ENCODE measurements around the gene CUTC. TPM values are rescaled to one million over a fixed set of nuclear protein-coding genes. Genes with fewer than 3 reads are reported as not detected.

Gene CUTC
- total RNA-seq, 1 experiment from 2014 or later = 21.6 TPM

DNA sequence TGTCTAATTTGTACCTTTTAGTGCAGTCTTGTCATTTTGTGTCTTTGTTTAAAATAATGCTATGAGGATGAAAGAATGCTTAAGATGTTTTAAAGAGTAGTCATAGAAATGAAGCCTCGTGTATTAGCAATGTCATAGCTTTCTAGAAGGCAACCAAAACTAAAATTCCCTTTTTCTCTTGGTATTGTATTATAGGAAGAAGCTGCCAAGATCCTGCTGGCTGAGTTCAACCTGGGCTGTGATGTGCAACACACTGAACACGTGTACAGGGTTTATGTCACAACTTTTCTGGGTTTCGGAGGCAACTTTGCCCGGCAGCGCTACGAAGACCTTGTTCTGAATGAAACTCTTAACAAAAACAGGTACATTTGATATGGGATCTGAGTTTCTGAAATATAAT, 36.3 kb upstream of the CUTC start:
- TF ChIP-seq, protein P1, sequence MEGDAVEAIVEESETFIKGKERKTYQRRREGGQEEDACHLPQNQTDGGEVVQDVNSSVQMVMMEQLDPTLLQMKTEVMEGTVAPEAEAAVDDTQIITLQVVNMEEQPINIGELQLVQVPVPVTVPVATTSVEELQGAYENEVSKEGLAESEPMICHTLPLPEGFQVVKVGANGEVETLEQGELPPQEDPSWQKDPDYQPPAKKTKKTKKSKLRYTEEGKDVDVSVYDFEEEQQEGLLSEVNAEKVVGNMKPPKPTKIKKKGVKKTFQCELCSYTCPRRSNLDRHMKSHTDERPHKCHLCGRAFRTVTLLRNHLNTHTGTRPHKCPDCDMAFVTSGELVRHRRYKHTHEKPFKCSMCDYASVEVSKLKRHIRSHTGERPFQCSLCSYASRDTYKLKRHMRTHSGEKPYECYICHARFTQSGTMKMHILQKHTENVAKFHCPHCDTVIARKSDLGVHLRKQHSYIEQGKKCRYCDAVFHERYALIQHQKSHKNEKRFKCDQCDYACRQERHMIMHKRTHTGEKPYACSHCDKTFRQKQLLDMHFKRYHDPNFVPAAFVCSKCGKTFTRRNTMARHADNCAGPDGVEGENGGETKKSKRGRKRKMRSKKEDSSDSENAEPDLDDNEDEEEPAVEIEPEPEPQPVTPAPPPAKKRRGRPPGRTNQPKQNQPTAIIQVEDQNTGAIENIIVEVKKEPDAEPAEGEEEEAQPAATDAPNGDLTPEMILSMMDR (conservative IDR thresholded peaks at IDR 0.05) = no peak
- WGBS (ENCODE audit: extremely low coverage, insufficient read length, low lambda C conversion rate) = no CpG with 5 or more reads among the region's 6 CpGs
- peaks cover 2 to 51% (median 31%) of the 10 kb centered on the region in 3 experiments; a peak in 6 of 7 replicates for H3K36me3 Mint-ChIP-seq (ENCODE audit: insufficient read depth in 1 of 3, low read depth in 3 of 3)

More for the DNA sequence above, 36.3 kb upstream of the CUTC start:
- Histone ChIP-seq H3K14ac (ENCODE audit: insufficient read depth, low read length) (no peak overlapping the region), H3K9me3 (ENCODE audit: control insufficient read depth, low read depth, low read length) (no peaks in the 10 kb centered on the region), H2BK120ac (ENCODE audit: low read depth, low read length, poor library complexity, severe bottlenecking) (no peak overlapping the region), H3K9ac (ENCODE audit: extremely low read depth, insufficient read length, low read length) (no peak overlapping the region), H3K18ac (ENCODE audit: insufficient read length, low read depth, low read length) (no peak overlapping the region), H2AK5ac (ENCODE audit: insufficient read length, low read length) (no peak overlapping the region), H3K79me1 (ENCODE audit: insufficient read depth, low read depth, low read length, poor library complexity, severe bottlenecking) (no peaks in the 10 kb centered on the region), H2BK20ac (ENCODE audit: low read depth, low read length, poor library complexity, severe bottlenecking) (no peak overlapping the region), H2BK15ac (ENCODE audit: low read depth, low read length) (no peak overlapping the region), H2BK5ac (ENCODE audit: insufficient read length, low read length) (no peak overlapping the region), H2AFZ (ENCODE audit: low read length) (no peak overlapping the region), H3K4me2 (ENCODE audit: insufficient read depth, insufficient read length, low read length) (no peak overlapping the region), H3K27ac (ENCODE audit: insufficient read length, low read depth, low read length) (no peak overlapping the region), H3K56ac (ENCODE audit: insufficient read length, low read depth, low read length) (no peak overlapping the region), H3K4me1 (ENCODE audit: insufficient read depth, low read length) (no peaks in the 10 kb centered on the region), H3K27me3 (ENCODE audit: insufficient read depth, low read length) (no peaks in the 10 kb centered on the region), H3K23me2 (ENCODE audit: insufficient read length, low read depth, low read length, poor library complexity, severe bottlenecking) (no peaks in the 10 kb centered on the region), H4K20me1 (ENCODE audit: control insufficient read depth, insufficient read depth, insufficient read length) (no peaks in the 10 kb centered on the region), H4K8ac (replicated peaks; ENCODE audit: insufficient read length, low read depth, low read length) (no peak overlapping the region), H4K5ac (ENCODE audit: insufficient read length, low read depth, low read length) (no peak overlapping the region), H4K91ac (ENCODE audit: insufficient read length, low read depth, low read length) (no peak overlapping the region), H3K4ac (ENCODE audit: low read depth, low read length) (no peak overlapping the region), H3K23ac (ENCODE audit: insufficient read length, low read depth, low read length) (no peak overlapping the region), H3T11ph (ENCODE audit: low read length) (no peak overlapping the region), H2BK12ac (ENCODE audit: insufficient read length, low read depth, low read length) (no peak overlapping the region), H3K79me2 (ENCODE audit: insufficient read depth, low read length) (no peaks in the 10 kb centered on the region)
- no peak for DNase-seq
- no peaks in the 10 kb centered on the region for H3K27me3 Mint-ChIP-seq (ENCODE audit: low read depth)
- H3K4me3 Mint-ChIP-seq = no peak overlapping the region
- no peaks in the 10 kb centered on the region for H3K9me3 Mint-ChIP-seq
- H3K27ac Mint-ChIP-seq = no peak overlapping the region; a peak in 1 of 7 replicates
- no peaks in the 10 kb centered on the region for H3K4me1 Mint-ChIP-seq

Data from H9 (cell line).